ENCODE measurements around the gene RAD51D.
"Not testable (repeated sequence)": the region's sequence is repeated elsewhere in the genome, so short reads cannot be mapped to it uniquely, and the experiment has no call there.

The RAD51D gene

GRCh38 chr17:35129154-35129972, 9.7 kb upstream of the RAD51D start:
- Histone ChIP-seq H3K4me1 (ENCODE audit: insufficient read depth, low read length) (no peaks in the 10 kb centered on the region; the same call in 1 of the 2 replicates), H3K9ac (ENCODE audit: low read depth, low read length) (no peak overlapping the region), H3K9me3 (ENCODE audit: control insufficient read depth, insufficient read depth, low read length) (peaks cover 3% of the 10 kb centered on the region; the same call in 1 of the 2 replicates), H3K36me3 (ENCODE audit: insufficient read depth, low read length) (peaks cover 23% of the 10 kb centered on the region)

DNA sequence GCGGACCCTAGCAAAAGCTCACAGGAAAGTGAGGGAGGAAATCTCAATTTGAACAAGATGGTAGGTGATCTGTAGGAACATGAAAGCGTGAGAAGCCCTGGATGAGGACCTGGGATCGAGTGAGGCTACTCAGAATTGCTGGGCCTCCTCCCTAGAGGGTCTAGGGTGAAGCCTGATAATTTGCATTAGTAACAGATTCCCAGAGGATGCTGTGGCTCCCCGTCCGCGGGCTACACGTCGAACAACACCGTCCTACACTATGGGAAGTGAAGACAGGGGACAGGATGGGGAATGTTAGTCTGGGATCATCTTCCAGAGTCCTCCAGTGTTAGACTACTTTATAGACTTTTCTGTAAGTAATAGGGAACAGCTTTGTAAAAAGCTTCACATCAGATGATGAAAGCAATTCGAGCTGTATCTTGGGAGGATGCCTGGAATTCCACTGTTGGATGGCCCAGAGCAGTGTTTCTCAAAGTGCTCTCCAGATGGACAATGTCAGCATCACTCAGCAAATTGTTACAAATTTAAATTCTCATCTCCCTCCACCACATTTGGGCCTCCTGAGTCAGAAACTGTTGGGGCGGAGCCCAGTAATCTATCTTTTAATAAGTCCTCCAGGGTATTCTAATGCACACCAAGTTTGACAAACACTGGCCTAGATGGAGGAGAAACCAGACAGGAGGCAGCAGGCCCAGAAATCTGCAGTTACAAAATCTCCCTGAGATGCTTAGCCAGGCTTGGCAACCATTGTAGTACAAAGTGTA, 8.3 kb upstream of the RAD51D start:
- peaks cover 3% of the 10 kb centered on the region; the same call in 1 of the 2 replicates for H3K9me3 ChIP-seq (ENCODE audit: control insufficient read depth, insufficient read depth, low read length)
- no peaks in the 10 kb centered on the region; the same call in 1 of the 2 replicates for H3K4me1 ChIP-seq (ENCODE audit: insufficient read depth, low read length)

DNA sequence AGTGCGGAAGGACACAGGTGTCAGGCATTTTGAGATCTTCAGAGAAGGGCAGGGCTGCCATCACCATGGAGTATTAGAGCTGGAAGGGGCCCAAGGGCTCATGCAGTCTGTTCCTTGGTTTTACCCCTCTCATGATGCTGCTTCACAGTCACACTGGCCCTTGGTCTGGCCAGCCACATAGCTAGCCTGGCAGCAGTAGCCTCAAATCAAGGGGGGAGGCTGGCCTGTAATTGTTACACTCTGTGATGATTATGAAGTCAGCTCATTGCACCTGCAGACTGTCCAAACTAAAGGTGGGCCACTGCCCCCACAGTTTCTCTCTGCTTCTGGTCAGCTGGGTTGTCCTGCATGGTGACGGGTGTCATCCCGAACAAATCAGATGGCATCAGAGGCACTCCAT, 1.7 kb upstream of the RAD51D start, which contains the start of gene FNDC8:
FNDC8 (plus strand) TSS at position 301 of the 400 bp plus-strand sequence; CDS start at position 380, 79 bp downstream.
- Histone ChIP-seq H3K36me3 (ENCODE audit: insufficient read depth, low read length) (no peaks in the 10 kb centered on the region), H3K9ac (ENCODE audit: low read depth, low read length) (no peak within 1 kb of the TSS), H3K4me1 (ENCODE audit: insufficient read depth, low read length) (peaks cover 6% of the 10 kb centered on the region; the same call in 1 of the 2 replicates), H3K9me3 (ENCODE audit: control insufficient read depth, insufficient read depth, low read length) (no peaks in the 10 kb centered on the region)

More for the DNA sequence above, 8.3 kb upstream of the RAD51D start:
- H3K9ac ChIP-seq (ENCODE audit: low read depth, low read length), result no peak overlapping the region
- peaks cover 13% of the 10 kb centered on the region; the same call in 1 of the 2 replicates for H3K36me3 ChIP-seq (ENCODE audit: insufficient read depth, low read length)

DNA sequence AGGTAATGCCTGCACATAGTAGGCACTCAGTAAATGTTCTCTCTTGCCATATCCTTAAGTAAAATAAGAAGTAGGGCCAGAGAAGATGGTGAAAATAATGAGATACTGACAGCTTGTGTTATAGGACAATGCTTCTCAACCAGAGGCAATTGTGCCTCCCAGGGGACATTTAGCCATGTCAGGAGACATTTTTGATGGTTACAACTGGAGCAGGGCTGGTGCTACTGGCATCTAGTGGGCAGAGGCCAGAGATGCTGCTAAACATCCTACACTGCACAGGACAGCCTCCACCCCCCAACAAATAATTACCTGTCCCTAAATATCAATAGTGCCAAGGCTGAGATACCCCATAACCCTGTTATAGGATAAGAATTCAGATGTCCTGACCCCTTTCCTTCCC, 1.7 kb downstream of the RAD51D start:
- no peak overlapping the region for H3K9ac ChIP-seq (ENCODE audit: low read depth, low read length)
- H3K36me3 ChIP-seq (ENCODE audit: insufficient read depth, low read length), result 0 out of 2 replicates have a peak, but pooled peaks cover 3% of the 10 kb centered on the region
- H3K4me1 ChIP-seq (ENCODE audit: insufficient read depth, low read length), result peaks cover 11% of the 10 kb centered on the region
- H3K9me3 ChIP-seq (ENCODE audit: control insufficient read depth, insufficient read depth, low read length), result no peaks in the 10 kb centered on the region

DNA sequence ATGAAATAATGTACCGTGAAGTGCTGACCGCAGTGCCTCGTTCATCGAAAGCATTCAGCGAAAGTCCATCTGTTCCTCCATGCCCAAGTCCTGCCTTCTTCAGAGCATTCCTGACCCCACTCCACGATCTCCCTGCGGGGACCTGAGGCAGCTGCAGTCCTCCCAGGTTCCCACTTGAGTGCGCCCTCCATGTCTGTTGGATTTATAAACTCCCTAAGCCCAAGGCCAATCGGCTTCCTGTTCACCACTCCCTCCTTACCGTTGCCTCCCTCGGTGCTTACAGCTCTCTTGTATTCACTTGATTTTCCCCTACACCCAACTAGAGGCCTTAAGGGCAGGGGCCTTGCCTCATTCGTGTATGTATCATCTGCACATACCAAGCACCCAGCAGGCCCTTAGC, 2.8 kb downstream of the RAD51D start:
- H3K4me1 ChIP-seq (ENCODE audit: insufficient read depth, low read length), result peaks cover 11% of the 10 kb centered on the region
- H3K9ac ChIP-seq (ENCODE audit: low read depth, low read length), result no peak overlapping the region
- 0 out of 2 replicates have a peak, but pooled peaks cover 3% of the 10 kb centered on the region for H3K36me3 ChIP-seq (ENCODE audit: insufficient read depth, low read length)
- no peaks in the 10 kb centered on the region for H3K9me3 ChIP-seq (ENCODE audit: control insufficient read depth, insufficient read depth, low read length)

GRCh38 chr17:35110791-35111190, 8.9 kb downstream of the RAD51D start:
- not testable (repeated sequence) for H3K9ac ChIP-seq (ENCODE audit: low read depth, low read length); H3K36me3 ChIP-seq (ENCODE audit: insufficient read depth, low read length); H3K4me1 ChIP-seq (ENCODE audit: insufficient read depth, low read length)

DNA sequence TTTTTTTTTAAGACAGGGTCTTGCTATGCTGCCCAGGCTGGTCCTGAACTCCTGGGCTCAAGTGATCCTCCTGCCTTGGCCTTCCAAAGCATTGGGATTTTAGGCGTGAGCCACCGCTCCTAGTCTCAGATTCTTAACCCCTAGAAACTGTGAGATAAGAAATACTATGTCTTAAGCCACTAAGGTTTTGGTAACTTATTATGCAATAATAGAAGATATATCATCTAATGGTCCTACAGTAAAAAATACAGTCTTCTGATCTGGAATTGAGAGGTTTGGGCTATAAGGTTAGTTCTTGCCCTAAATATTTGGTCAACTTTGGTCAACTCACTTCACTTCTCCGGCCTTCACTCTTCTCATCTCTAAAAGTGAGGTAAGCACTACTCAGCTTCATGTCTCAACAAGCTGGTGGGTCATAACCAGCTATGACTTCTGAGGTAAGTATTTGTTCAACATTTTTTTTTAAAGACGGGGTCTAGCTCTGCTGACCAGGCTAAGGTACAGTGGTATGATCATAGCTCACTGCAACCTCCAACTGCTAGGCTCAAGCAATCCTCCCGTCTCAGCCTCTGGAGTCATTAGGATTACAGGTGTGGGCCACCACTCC, 14.7 kb downstream of the RAD51D start:
- Histone ChIP-seq H3K9ac (ENCODE audit: low read depth, low read length) (no peak overlapping the region), H3K36me3 (ENCODE audit: insufficient read depth, low read length) (peaks cover 6% of the 10 kb centered on the region; the same call in 1 of the 2 replicates), H3K9me3 (ENCODE audit: control insufficient read depth, insufficient read depth, low read length) (no peaks in the 10 kb centered on the region), H3K4me1 (ENCODE audit: insufficient read depth, low read length) (no peaks in the 10 kb centered on the region)

More at GRCh38 chr17:35110791-35111190, 8.9 kb downstream of the RAD51D start:
- H3K9me3 ChIP-seq (ENCODE audit: control insufficient read depth, insufficient read depth, low read length), result not testable (repeated sequence)

GRCh38 chr17:35103271-35103670, 16.4 kb downstream of the RAD51D start:
- Histone ChIP-seq H3K9ac (ENCODE audit: low read depth, low read length) (no peak overlapping the region), H3K4me1 (ENCODE audit: insufficient read depth, low read length) (no peaks in the 10 kb centered on the region), H3K9me3 (ENCODE audit: control insufficient read depth, insufficient read depth, low read length) (no peaks in the 10 kb centered on the region), H3K36me3 (ENCODE audit: insufficient read depth, low read length) (peaks cover 6% of the 10 kb centered on the region; the same call in 1 of the 2 replicates)

DNA sequence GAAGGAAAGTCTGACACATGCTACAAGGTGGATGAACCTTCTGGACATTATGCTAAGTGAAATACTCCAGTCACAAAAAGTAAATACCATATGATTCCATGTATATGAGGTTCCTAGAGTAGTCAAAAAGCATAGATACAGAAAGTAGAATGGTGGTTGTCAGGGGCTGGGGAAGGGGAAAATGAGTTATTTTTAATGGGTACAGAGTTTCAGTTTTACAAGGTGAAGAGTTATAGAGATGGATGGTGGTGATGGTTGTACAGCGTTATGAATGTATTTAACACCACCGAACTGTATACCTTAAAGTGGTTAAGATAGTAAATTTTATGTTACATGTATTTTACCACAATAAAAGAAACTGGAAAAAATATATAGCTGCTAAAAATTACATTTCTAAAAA, 17.9 kb downstream of the RAD51D start:
- peaks cover 6% of the 10 kb centered on the region; the same call in 1 of the 2 replicates for H3K36me3 ChIP-seq (ENCODE audit: insufficient read depth, low read length)

DNA sequence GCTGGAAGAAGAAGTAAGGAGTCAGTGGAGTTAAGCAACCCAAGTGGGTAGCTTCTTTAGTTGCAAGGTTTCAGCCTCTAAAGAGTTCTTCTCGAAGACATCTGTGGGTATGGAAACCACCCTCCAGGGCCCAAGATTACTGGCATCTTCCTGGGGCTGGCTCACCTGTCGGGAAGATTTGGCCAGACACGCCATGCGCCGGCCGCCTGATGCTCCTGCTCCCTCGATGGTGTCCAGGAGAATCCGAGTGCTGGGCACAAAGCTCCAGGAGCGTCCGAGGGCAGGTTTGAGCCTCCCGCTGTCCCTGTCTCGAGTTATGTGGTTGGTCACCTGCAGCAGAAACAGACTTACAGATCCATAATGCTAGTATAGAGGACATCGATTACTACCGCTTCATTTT, 18.6 kb downstream of the RAD51D start:
- Histone ChIP-seq H3K36me3 (ENCODE audit: insufficient read depth, low read length) (peaks cover 3% of the 10 kb centered on the region; the same call in 1 of the 2 replicates), H3K9ac (ENCODE audit: low read depth, low read length) (no peak overlapping the region), H3K4me1 (ENCODE audit: insufficient read depth, low read length) (no peaks in the 10 kb centered on the region), H3K9me3 (ENCODE audit: control insufficient read depth, insufficient read depth, low read length) (no peaks in the 10 kb centered on the region)

More for the DNA sequence above, 17.9 kb downstream of the RAD51D start:
- Histone ChIP-seq H3K4me1 (ENCODE audit: insufficient read depth, low read length) (no peaks in the 10 kb centered on the region), H3K9me3 (ENCODE audit: control insufficient read depth, insufficient read depth, low read length) (no peaks in the 10 kb centered on the region), H3K9ac (ENCODE audit: low read depth, low read length) (no peak overlapping the region)

DNA sequence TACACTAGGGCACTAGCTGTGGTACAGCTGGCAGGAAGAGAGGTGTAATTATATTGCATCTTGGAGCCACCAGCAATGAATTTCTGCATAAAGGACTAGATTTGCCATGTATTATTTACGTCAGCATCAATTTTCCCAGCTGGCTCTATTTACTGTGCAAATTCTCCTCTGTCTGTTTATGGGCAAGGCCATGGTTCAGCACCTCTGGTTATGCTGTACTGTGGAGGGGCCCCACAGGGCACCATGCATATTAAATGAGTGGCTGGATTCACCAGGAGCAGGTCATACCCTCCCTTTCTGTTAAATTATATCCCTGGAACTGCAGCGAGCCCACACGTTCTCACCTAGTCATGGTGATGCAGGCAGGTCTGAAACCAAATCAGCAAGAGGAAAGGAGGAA, 19.8 kb downstream of the RAD51D start:
- Histone ChIP-seq H3K4me1 (ENCODE audit: insufficient read depth, low read length) (peaks cover under 1% of the 10 kb centered on the region; the same call in 1 of the 2 replicates), H3K9me3 (ENCODE audit: control insufficient read depth, insufficient read depth, low read length) (no peaks in the 10 kb centered on the region), H3K36me3 (ENCODE audit: insufficient read depth, low read length) (no peaks in the 10 kb centered on the region), H3K9ac (ENCODE audit: low read depth, low read length) (no peak overlapping the region)

DNA sequence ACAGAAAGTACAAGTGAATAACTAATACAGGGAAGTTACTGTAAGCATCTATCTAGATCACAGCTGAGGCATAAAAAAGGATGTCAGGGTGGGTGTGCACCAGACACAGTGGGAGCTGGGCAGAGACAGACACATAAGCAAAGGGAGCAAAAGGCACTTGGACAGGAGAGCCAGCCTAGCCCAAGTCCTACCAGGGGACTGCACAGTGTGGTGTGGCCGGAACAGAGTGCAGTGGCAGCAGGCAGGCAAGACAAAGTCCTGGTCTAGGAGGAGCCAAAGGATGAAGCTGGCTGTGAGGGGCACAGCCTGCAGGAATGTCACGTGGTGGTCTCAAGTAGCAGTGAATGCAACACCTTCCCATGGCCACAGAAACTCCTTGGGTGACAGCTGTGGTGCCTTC, 21.9 kb downstream of the RAD51D start:
- Histone ChIP-seq H3K4me1 (ENCODE audit: insufficient read depth, low read length) (peaks cover 6% of the 10 kb centered on the region; the same call in 1 of the 2 replicates), H3K36me3 (ENCODE audit: insufficient read depth, low read length) (no peaks in the 10 kb centered on the region), H3K9me3 (ENCODE audit: control insufficient read depth, insufficient read depth, low read length) (no peaks in the 10 kb centered on the region), H3K9ac (ENCODE audit: low read depth, low read length) (no peak overlapping the region)

DNA sequence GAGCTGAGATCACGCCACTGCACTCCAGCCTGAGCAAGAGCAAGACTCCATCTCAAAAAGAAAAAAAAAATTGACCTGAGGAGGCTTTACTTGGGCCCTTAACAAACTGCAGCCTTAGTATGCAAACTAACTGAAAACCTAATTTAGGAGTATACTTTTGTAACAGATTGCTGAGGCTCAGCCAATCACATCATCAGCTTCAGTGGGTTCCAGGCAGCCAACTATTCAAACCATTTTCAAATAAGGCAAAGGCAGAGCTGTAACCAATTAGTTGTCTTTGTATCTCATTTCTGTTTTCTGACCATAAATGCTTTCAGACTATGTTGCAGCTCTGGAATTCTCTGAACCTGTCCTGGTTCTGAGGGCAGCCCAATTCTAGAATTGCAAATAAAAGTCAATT, 23.9 kb downstream of the RAD51D start:
- Histone ChIP-seq H3K36me3 (ENCODE audit: insufficient read depth, low read length) (no peaks in the 10 kb centered on the region), H3K9ac (ENCODE audit: low read depth, low read length) (no peak overlapping the region), H3K4me1 (ENCODE audit: insufficient read depth, low read length) (peaks cover 6% of the 10 kb centered on the region; the same call in 1 of the 2 replicates), H3K9me3 (ENCODE audit: control insufficient read depth, insufficient read depth, low read length) (no peaks in the 10 kb centered on the region)

- H3K9ac ChIP-seq (ENCODE audit: low read depth, low read length), result no peak overlapping the region
- no peaks in the 10 kb centered on the region for H3K36me3 ChIP-seq (ENCODE audit: insufficient read depth, low read length)
- peaks cover 8% of the 10 kb centered on the region; the same call in 1 of the 2 replicates for H3K4me1 ChIP-seq (ENCODE audit: insufficient read depth, low read length)
- no peaks in the 10 kb centered on the region for H3K9me3 ChIP-seq (ENCODE audit: control insufficient read depth, insufficient read depth, low read length)
Observed at GRCh38 chr17:35094902-35095301, 24.8 kb downstream of the RAD51D start.

Data from ES-I3 (cell line).